Suppressor macrophage treated with lipopolysaccharide for 4 hours (primary cell): Measurements from ENCODE around the gene NFE2L1.
"Not testable (repeated sequence)": the region's sequence is repeated elsewhere in the genome, so short reads cannot be mapped to it uniquely, and the experiment has no call there.

Source experiments
- DNase-seq: peaks from one replicate; pipeline ENCODE4 v3.0.0-alpha.2; 2020

Gene NFE2L1

DNA sequence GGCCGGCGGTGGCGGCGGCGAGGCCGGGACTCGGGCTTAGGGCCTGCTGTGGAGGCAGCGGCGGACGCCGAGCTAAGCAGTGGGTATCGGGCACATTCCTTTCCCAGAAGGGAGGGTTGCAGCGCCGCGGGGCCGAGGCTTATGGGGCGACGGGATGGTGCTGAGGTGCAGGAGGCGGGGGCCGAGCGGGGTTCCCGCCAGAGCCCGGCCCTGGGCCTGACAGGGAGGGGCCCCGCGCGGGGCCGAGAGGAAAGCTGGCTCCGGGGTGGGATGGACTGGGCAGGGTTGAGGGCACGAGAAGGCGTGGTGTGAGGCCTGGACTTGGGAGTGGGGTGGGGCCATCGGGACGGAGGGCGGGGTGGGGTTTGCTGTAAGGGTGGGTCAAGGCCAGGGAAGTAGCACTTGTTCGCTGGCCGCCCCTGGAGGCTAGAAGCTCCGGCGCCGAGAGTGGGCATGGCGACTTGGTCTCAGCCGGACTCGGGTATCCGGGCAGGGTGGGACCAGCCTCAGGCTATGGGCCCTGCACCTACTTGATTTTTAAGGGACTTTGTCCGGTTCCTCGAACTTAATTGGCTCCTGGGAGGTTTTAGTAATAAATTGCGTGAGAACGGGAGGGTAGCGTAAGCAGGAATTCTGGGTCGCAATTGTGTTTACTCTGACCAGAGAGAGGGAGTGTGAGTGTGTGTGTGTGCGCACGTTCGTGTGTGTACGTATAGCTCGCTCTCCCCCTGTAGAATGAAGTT, 396 bp downstream of the NFE2L1 start:
- DNase-seq = peak; percentile 94

GRCh38 chr17:48051283-48051682, 3.1 kb downstream of the NFE2L1 start:
- DNase-seq = no peak

DNA sequence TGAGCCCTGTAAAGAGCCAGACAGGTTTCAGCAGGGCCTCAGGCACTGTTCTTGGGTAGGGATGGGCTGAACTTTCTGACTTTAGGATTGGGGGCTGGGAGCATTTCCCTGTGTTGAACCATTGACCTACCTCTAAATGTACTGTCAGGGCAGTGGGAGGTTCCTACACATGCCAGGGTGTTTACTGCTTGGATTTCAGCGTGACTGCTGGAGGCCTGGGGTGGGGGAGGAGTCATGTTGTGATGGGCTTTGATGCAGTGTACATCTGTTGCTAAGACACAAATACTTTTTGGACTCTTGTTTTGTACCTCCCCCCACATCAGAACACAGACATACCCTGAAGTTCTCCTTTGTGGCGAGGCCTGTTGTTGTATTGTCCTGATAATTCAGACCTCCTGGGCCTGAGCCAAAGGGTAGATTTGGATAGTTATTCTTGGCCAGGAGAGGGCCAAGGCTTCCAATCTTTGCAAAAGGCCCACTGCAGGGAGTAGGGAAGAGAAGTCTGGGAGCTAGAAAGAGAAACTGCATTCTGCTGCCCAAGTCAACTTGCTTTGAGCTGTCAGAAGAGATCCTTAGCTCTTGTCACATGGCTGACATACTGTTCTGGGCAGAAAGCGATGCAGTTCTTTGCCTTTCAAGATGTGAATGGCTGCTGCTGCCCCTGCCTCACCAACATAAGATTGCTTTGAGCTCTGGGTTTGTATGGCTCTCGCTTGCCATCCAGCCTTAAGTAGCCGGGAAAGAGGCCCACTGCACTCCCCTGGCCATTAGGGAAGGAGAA, 3.7 kb downstream of the NFE2L1 start:
- peak; percentile 32 for DNase-seq

DNA sequence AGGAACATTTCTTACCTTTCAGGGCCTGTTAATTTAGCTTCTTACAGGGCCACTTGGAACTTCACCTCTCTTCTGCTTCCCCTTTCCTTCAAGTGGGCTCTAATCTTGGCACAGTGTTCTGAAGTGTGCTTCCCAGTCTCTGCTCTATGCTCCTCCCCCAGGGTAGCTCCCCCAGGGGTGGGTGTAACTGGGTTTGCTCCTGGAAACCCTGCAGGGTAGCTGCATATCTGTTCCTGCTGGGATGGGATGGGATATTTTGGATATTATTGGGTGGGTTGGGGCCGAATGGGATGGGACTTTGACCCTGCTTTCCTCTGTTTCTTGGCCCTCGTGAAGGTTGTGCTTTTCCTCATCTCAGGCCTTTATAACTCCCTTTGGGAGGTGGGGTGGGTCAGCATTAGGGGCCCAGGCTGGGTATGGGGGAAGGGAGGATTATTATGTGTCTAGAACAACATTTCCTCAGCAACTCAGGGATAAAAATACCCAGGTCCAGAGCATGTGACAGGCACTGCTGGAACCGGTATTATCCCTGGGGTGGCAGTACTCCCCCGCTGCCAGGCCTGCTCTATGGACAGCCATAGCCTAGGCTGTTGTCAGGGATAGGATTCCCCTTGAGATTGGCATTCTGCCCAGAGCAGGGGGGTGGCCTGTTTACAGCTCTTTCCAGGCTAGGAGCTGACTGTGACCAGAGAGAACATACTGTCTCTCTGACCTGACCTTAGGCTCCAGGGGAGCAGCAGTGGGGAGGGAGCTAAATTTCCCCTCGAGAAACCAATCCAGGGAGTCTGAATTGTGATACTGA, 5.0 kb downstream of the NFE2L1 start:
- DNase-seq = no peak

- no peak for DNase-seq
These were observed 5.6 kb downstream of the NFE2L1 start for GRCh38 chr17:48053758-48054237.

- DNase-seq = no peak
These were observed 6.4 kb downstream of the NFE2L1 start for GRCh38 chr17:48054238-48055185.

DNA sequence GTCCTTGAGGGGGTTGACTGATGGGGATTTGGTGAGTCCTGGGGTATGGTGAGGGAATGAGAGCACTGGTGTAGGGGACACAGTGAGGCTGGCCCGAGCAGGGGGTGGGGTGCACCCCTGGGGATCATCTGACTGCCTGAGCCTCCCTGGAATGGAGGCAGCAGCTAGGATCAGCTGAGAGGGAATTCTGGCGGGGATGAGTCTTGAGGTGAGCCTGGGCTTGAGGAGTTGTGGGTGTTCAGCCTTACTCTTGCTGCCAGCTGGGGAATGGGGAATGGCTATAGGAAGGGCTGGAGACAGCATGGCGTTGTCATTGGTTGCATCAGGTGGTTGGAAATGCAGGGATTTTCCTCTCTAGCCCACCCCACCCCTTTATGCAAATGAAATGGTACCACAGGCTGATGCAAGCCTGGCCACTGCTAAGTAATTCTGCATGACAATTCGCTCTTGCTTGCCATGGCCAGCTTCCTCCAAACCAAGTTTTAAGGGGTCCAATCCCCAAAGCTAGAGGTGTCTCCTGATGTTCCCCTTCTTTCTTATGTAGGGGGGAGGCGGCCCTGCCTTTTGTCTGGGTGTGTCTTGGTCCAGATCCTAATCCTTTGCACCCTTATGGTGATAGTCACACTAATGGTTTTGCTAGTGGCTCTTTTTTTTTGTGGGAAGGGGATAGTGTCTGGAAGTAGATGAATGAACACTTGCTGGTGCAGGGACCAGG, 7.5 kb downstream of the NFE2L1 start:
- peak; percentile 81 for DNase-seq

DNA sequence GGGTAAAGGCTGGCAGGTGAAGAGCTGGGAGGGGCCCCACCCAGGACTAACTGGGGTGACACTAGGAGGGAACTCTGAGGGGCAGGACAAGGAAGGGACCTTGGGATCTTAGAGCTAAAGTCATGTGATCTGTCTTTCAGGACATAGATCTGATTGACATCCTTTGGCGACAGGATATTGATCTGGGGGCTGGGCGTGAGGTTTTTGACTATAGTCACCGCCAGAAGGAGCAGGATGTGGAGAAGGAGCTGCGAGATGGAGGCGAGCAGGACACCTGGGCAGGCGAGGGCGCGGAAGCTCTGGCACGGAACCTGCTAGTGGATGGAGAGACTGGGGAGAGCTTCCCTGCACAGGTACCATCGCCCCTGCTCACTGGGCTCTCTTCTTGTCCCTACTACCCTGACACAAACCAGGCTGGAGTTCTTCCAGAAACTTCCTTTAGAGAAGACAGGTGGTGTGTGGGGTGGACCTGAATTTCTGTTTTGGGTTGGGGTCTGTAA, 8.1 kb downstream of the NFE2L1 start:
- DNase-seq = no peak

DNA sequence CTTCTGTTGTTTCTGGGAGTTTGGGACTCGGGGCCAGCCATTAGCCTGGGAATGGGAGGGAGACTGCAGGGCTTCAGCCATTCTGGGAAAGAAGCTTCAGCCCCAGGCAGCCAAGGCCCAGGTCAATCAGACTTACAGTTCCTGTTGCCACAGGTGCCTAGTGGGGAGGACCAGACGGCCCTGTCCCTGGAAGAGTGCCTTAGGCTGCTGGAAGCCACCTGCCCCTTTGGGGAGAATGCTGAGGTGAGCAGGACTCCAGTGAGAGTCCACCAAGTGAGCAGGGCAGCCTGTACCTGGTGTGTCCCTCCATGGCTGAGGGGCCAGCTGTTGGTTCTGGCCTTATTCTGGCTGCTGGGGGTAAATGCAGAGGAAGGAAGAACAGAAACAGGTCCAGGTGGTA, 8.7 kb downstream of the NFE2L1 start:
- DNase-seq = no peak

GRCh38 chr17:48057626-48058025, 9.5 kb downstream of the NFE2L1 start:
- DNase-seq = no peak

GRCh38 chr17:48058393-48059124, 10.4 kb downstream of the NFE2L1 start:
- DNase-seq = no peak

GRCh38 chr17:48059125-48059668, 11.0 kb downstream of the NFE2L1 start:
- DNase-seq = no peak

DNA sequence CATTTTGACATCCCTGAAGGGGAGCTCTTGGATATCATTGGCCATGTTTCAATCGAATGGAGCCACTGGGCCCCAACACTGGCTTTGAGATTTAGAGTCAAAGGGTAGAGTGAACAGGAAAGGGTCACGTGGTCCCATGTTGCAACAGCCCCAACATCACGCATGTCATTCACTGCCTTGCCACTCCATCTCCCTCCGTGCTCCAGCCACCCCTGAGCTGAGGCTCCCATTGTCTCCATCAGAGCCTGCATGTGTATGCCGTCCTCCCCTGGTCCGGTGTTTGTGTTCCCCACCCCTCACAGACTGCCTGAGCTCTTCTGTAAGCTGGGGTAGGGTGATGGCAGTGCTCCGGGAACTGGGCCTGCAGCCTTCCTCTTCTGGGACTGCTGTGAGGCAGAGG, 12.1 kb downstream of the NFE2L1 start:
- DNase-seq = peak; percentile 36

DNA sequence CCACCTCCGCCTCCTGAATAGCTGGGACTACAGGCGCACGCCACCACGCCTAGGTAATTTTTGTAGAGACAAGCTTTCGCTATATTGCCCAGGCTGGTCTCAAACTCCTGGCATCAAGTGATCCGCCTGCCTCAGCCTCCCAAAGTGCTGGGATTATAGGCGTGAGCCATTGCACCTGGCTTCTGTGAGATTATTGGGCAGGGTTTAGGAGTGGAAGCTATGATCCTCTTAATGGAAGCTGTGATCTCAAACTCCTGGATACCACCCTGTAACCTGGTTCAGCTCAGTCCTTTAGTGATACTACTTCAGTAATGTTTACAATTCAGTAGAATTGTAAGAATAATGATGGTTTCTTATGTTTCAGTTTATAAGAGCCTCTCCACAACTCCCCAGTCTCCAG, 14.1 kb downstream of the NFE2L1 start:
- DNase-seq = no peak

GRCh38 chr17:48064638-48065037, 16.5 kb downstream of the NFE2L1 start:
- no peak for DNase-seq

DNA sequence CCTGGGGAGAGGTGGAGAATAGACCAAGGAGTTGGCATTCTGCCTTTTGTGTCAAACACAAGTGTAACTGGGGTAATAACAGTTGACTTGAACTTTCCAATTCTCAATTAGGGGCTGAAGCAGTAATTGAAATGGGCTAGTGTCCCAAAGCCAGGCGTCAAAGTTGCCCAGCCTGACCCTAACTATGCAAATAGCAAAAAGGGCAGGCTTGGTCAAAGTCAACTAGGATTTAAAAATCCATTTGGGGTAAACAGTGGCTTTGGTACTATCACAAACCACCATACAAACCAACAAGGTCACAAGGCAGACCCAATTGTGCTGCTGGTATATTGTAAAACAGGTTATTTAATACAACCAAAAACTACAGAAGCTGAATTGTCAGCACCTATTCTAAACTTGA, 18.0 kb downstream of the NFE2L1 start:
- no peak for DNase-seq

DNA sequence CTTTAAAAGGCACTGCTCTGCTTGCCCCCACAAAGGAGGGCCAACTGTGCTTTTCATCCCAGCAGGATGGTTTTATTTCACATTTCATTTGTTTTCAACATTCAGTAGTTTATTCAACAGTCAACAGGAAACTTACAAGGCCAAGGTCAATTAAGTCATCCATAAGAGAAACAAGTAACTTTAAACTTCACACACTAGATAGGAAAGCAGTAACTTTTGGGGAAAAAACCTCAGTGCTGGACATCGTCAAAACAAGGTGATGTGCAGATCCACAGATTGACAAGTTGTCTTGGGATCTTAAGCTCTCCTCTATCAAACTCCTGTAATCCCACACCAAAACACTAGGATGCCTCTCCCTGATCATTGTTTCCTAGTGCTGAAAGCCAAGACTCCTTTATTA, 18.5 kb downstream of the NFE2L1 start:
- no peak for DNase-seq

GRCh38 chr17:48067245-48067644, 19.1 kb downstream of the NFE2L1 start:
- no peak for DNase-seq

DNA sequence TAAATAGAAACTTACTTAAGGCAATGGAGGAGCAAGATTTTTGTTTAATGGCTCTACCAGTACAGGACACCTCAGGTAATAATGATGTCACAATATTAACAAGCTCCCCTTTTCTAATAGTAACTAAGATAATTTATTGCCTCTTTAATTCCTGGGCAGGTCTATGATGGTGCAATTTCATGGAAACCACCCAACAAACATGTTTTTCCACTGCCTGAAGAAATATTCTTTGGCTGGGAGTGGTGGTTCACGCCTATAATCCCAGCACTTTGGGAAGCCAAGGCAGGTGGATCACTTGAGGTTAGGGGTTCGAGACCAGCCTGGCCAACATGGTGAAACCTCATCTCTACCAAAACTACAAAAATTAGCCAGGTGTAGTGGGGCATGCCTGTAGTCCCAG, 19.6 kb downstream of the NFE2L1 start:
- not testable (repeated sequence) for DNase-seq

GRCh38 chr17:48068491-48068961, 20.4 kb downstream of the NFE2L1 start:
- no peak for DNase-seq
